Activated CD8-positive, alpha-beta T cell treated with anti-CD3 and anti-CD28 coated beads for 36 hours (primary cell): Measurements from ENCODE around the gene AJAP1. TPM values are rescaled to one million over a fixed set of nuclear protein-coding genes. Genes with fewer than 3 reads are reported as not detected.

Experiments used
- ATAC-seq: fragments of 200-7000 bp; cut with Tn5 transposase; one replicate; pipeline ENCODE4 v1.10.0; 2021; ENCODE audit warnings: mild to moderate bottlenecking, moderate library complexity
- CTCF ChIA-PET: fragments of 350-600 bp; sonication (Branson Sonifier 250); formaldehyde crosslinking; loops from one replicate; lab custom pipeline; 2021; ENCODE audit warnings: antibody characterized with exemption; lab: Charles Lee
- POLR2A ChIA-PET: fragments of 350-600 bp; sonication (Branson Sonifier 250); formaldehyde crosslinking; loops from one replicate; lab custom pipeline; 2021; ENCODE audit warnings: antibody characterized with exemption; lab: Charles Lee
- DNase-seq: peaks from one replicate; pipeline ENCODE4 v3.0.0-alpha.2; 2020
- H3K27ac Mint-ChIP-seq: one replicate; pipeline ENCODE4 v1.8.0; 2021; ENCODE audit warnings: mild to moderate bottlenecking, mixed read lengths
- H3K27me3 Mint-ChIP-seq: one replicate; pipeline ENCODE4 v1.8.0; 2021; ENCODE audit warnings: mixed read lengths
- H3K36me3 Mint-ChIP-seq: one replicate; pipeline ENCODE4 v1.8.0; 2021; ENCODE audit warnings: low read depth, mixed read lengths
- H3K4me1 Mint-ChIP-seq: one replicate; pipeline ENCODE4 v1.8.0; 2021; ENCODE audit warnings: low read depth, mixed read lengths
- H3K4me3 Mint-ChIP-seq: one replicate; pipeline ENCODE4 v1.8.0; 2021; ENCODE audit warnings: mild to moderate bottlenecking, moderate library complexity, mixed read lengths
- H3K9me3 Mint-ChIP-seq: one replicate; pipeline ENCODE4 v1.8.0; 2021; ENCODE audit warnings: mixed read lengths
- intact Hi-C: fragments of 100-400 bp; cut with micrococcal nuclease; formaldehyde crosslinking; loops from one replicate; pipeline ENCODE4 v1.10.0; 2022
- total RNA-seq, 2 experiments: library from RNA; stranded (reverse); gene quantifications; one replicate each; pipeline ENCODE4 v1.2.3, GENCODE V29; 2021
- TF ChIP-seq, protein P1 (sequence below): fragments of 200-600 bp; IDR thresholded peaks from one replicate; pipeline ENCODE4 v1.8.0; 2022; ENCODE audit warnings: antibody characterized with exemption, mild to moderate bottlenecking

AJAP1 gene
- total RNA-seq, 2 experiments from 2014 or later, result 0.65 to 0.78 TPM

GRCh38 chr1:4673494-4673893 is 19.1 kb downstream of the AJAP1 start:
- TF ChIP-seq, protein P1, sequence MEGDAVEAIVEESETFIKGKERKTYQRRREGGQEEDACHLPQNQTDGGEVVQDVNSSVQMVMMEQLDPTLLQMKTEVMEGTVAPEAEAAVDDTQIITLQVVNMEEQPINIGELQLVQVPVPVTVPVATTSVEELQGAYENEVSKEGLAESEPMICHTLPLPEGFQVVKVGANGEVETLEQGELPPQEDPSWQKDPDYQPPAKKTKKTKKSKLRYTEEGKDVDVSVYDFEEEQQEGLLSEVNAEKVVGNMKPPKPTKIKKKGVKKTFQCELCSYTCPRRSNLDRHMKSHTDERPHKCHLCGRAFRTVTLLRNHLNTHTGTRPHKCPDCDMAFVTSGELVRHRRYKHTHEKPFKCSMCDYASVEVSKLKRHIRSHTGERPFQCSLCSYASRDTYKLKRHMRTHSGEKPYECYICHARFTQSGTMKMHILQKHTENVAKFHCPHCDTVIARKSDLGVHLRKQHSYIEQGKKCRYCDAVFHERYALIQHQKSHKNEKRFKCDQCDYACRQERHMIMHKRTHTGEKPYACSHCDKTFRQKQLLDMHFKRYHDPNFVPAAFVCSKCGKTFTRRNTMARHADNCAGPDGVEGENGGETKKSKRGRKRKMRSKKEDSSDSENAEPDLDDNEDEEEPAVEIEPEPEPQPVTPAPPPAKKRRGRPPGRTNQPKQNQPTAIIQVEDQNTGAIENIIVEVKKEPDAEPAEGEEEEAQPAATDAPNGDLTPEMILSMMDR, result no peak
- intact Hi-C loops, result no loop called here
- Mint-ChIP-seq H3K4me1 (no peaks in the 10 kb centered on the region), H3K27ac (no peak overlapping the region), H3K9me3 (peaks cover 6% of the 10 kb centered on the region), H3K27me3 (no peaks in the 10 kb centered on the region), H3K4me3 (no peak overlapping the region), H3K36me3 (no peaks in the 10 kb centered on the region)
- CTCF ChIA-PET, result no interaction called here
- no peak for ATAC-seq
- POLR2A ChIA-PET, result interaction anchor here (1.0 kb wide), 1 partner anchor 748 kb away, joined by 3 read pairs; no protein-coding TSS in a partner anchor
- no peak for DNase-seq

- TF ChIP-seq, protein P1, result no peak
- Mint-ChIP-seq H3K27me3 (no peaks in the 10 kb centered on the region), H3K4me3 (no peak overlapping the region), H3K27ac (no peak overlapping the region), H3K9me3 (peaks cover 9% of the 10 kb centered on the region), H3K4me1 (no peaks in the 10 kb centered on the region), H3K36me3 (no peaks in the 10 kb centered on the region)
- DNase-seq (no peak), ATAC-seq (no peak)
- intact Hi-C loops, result no loop called here
- CTCF ChIA-PET, result no interaction called here
- POLR2A ChIA-PET, result no interaction called here
Observed at GRCh38 chr1:4674117-4674516, 19.7 kb downstream of the AJAP1 start.

GRCh38 chr1:4674676-4675075 is 20.3 kb downstream of the AJAP1 start:
- ATAC-seq (no peak), DNase-seq (no peak)
- Mint-ChIP-seq H3K4me3 (no peak overlapping the region), H3K4me1 (no peaks in the 10 kb centered on the region), H3K27ac (no peak overlapping the region), H3K27me3 (no peaks in the 10 kb centered on the region), H3K36me3 (no peaks in the 10 kb centered on the region), H3K9me3 (peaks cover 9% of the 10 kb centered on the region)
- POLR2A ChIA-PET, result no interaction called here
- TF ChIP-seq, protein P1, result no peak
- intact Hi-C loops, result no loop called here
- CTCF ChIA-PET, result no interaction called here

DNA sequence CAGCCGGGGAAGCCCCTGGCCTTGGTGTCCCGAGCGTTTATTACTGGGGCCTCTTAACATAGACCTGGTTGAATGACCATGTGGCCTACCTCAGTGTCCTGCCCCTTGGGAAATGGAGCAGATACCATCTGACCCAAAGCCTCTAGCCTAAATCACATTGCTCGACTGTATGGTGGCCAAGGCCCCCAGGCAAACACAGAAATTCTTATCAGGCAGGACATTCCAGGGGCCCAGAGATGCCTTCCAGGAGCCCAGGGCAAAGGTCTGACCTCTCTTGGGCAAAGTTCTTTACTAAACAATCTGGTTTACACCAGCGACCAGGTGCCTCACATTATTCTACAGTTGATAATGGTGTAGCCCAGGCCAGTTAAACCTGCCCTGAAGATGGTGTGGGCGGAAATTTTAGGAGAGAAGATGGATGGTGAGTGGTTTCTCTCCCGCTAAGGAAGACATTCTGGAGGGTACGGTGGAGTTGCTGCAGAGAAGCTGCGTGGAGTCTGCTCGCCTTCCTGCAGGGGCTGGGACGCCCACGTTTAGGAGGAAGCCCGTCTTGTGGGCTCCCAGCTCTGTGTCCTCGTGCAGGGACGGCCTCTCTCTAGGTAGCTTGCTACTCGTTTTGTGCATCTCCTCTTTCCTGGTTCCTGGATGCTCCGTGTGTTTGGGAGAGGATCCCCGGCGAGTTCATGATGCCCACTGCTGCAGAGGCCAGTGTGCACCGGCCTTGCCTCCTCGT is 21.2 kb downstream of the AJAP1 start:
- intact Hi-C loops, result no loop called here
- Mint-ChIP-seq H3K27me3 (no peaks in the 10 kb centered on the region), H3K9me3 (peaks cover 9% of the 10 kb centered on the region), H3K4me3 (no peak overlapping the region), H3K27ac (no peak overlapping the region), H3K4me1 (no peaks in the 10 kb centered on the region), H3K36me3 (no peaks in the 10 kb centered on the region)
- TF ChIP-seq, protein P1, result no peak
- DNase-seq (no peak), ATAC-seq (no peak)
- ChIA-PET CTCF (no interaction called here), POLR2A (no interaction called here)

GRCh38 chr1:4676253-4676652 is 21.8 kb downstream of the AJAP1 start:
- Mint-ChIP-seq H3K4me3 (no peak overlapping the region), H3K27me3 (no peaks in the 10 kb centered on the region), H3K27ac (no peak overlapping the region), H3K9me3 (peaks cover 11% of the 10 kb centered on the region), H3K4me1 (no peaks in the 10 kb centered on the region), H3K36me3 (no peaks in the 10 kb centered on the region)
- CTCF ChIA-PET, result no interaction called here
- TF ChIP-seq, protein P1, result no peak
- DNase-seq, result no peak
- intact Hi-C loops, result no loop called here
- POLR2A ChIA-PET, result no interaction called here
- no peak for ATAC-seq
